NCI-H2107 (cell line): ENCODE data around the gene TEX2.
"Not testable (repeated sequence)": the region's sequence is repeated elsewhere in the genome, so short reads cannot be mapped to it uniquely, and the experiment has no call there.

Experiments used
- DNase-seq: peaks from one replicate; lab custom pipeline; 2025; lab: John Stamatoyannopoulos, UW

The TEX2 gene

GRCh38 chr17:64240261-64240740 lies 22.8 kb downstream of the TEX2 start:
- no peak for DNase-seq

GRCh38 chr17:64238449-64238848 lies 24.6 kb downstream of the TEX2 start:
- DNase-seq = not testable (repeated sequence)

GRCh38 chr17:64236827-64237403 lies 26.1 kb downstream of the TEX2 start:
- DNase-seq = no peak

GRCh38 chr17:64234961-64235360 lies 28.1 kb downstream of the TEX2 start:
- DNase-seq = no peak

- no peak for DNase-seq
These were observed 30.4 kb downstream of the TEX2 start for GRCh38 chr17:64232466-64233262.

- no peak for DNase-seq
These were observed 31.4 kb downstream of the TEX2 start for GRCh38 chr17:64231567-64232141.

GRCh38 chr17:64230791-64231408 lies 32.2 kb downstream of the TEX2 start:
- no peak for DNase-seq

- no peak for DNase-seq
These were observed 33.0 kb downstream of the TEX2 start for GRCh38 chr17:64229815-64230728.

GRCh38 chr17:64226132-64226531 lies 36.9 kb downstream of the TEX2 start:
- DNase-seq = no peak

GRCh38 chr17:64225410-64225809 lies 37.6 kb downstream of the TEX2 start:
- DNase-seq = no peak

GRCh38 chr17:64223931-64224629 lies 39.0 kb downstream of the TEX2 start:
- no peak for DNase-seq

GRCh38 chr17:64223283-64223682 lies 39.8 kb downstream of the TEX2 start:
- no peak for DNase-seq

- no peak for DNase-seq
These were observed 41.4 kb downstream of the TEX2 start for GRCh38 chr17:64221679-64222078.

- not testable (repeated sequence) for DNase-seq
These were observed 42.5 kb downstream of the TEX2 start for GRCh38 chr17:64220604-64221003.

GRCh38 chr17:64219571-64219970 lies 43.5 kb downstream of the TEX2 start:
- no peak for DNase-seq

- no peak for DNase-seq
These were observed 45.0 kb downstream of the TEX2 start for GRCh38 chr17:64218066-64218465.

GRCh38 chr17:64217249-64217691 lies 45.8 kb downstream of the TEX2 start:
- no peak for DNase-seq

- no peak for DNase-seq
These were observed 46.5 kb downstream of the TEX2 start for GRCh38 chr17:64216338-64217248.

GRCh38 chr17:64216000-64216337 lies 47.1 kb downstream of the TEX2 start:
- no peak for DNase-seq

- no peak for DNase-seq
These were observed 48.1 kb downstream of the TEX2 start for GRCh38 chr17:64214950-64215349.
